Aortic smooth muscle cell (primary cell): ENCODE data around the gene HTR6. TPM values are rescaled to one million over a fixed set of nuclear protein-coding genes. Genes with fewer than 3 reads are reported as not detected.

Experiments
- total RNA-seq: library from RNA; depleted of rRNA; stranded (reverse); fragments of >200 nt; gene quantifications from 2 replicates; pipeline ENCODE4 v1.2.3, GENCODE V29; 2014

Gene HTR6
- total RNA-seq = 0.06 and 0.13 TPM in 2 replicates

GRCh38 chr1:19664453-19665185 lies at the start of gene HTR6:
HTR6 (plus strand) TSS chr1:19664875; CDS start chr1:19665754, 879 bp downstream.

GRCh38 chr1:19643602-19644394 lies 20.9 kb upstream of the HTR6 start, which contains the start of gene NBL1:
NBL1 (plus strand) TSS chr1:19644311; CDS start chr1:19655031, 10,720 bp downstream.

Other genes starting within 250 kb of the HTR6 start
- 210 and 220 TPM in 2 replicates for gene CAPZB, start 179.3 kb upstream of the HTR6 start, total RNA-seq
- 343 and 636 TPM in 2 replicates for gene NBL1, start 20.6 kb upstream of the HTR6 start, total RNA-seq
- gene TMCO4, start 135.0 kb downstream of the HTR6 start, total RNA-seq = 12.6 and 16.8 TPM in 2 replicates
- gene RNF186, start 150.4 kb downstream of the HTR6 start, total RNA-seq = not detected in 2 replicates
- gene OTUD3, start 217.5 kb downstream of the HTR6 start, total RNA-seq = 4.6 TPM in 2 replicates